NK-92 (cell line): ENCODE results near the gene SLC43A1.
"Not testable (repeated sequence)": the region's sequence is repeated elsewhere in the genome, so short reads cannot be mapped to it uniquely, and the experiment has no call there.

Experiments
- DNase-seq: peaks from one replicate; lab custom pipeline; 2025; ENCODE audit not compliant: unreplicated experiment; lab: John Stamatoyannopoulos, UW

Gene SLC43A1

GRCh38 chr11:57461841-57462489 is 53.5 kb downstream of the SLC43A1 start:
- no peak for DNase-seq

DNA sequence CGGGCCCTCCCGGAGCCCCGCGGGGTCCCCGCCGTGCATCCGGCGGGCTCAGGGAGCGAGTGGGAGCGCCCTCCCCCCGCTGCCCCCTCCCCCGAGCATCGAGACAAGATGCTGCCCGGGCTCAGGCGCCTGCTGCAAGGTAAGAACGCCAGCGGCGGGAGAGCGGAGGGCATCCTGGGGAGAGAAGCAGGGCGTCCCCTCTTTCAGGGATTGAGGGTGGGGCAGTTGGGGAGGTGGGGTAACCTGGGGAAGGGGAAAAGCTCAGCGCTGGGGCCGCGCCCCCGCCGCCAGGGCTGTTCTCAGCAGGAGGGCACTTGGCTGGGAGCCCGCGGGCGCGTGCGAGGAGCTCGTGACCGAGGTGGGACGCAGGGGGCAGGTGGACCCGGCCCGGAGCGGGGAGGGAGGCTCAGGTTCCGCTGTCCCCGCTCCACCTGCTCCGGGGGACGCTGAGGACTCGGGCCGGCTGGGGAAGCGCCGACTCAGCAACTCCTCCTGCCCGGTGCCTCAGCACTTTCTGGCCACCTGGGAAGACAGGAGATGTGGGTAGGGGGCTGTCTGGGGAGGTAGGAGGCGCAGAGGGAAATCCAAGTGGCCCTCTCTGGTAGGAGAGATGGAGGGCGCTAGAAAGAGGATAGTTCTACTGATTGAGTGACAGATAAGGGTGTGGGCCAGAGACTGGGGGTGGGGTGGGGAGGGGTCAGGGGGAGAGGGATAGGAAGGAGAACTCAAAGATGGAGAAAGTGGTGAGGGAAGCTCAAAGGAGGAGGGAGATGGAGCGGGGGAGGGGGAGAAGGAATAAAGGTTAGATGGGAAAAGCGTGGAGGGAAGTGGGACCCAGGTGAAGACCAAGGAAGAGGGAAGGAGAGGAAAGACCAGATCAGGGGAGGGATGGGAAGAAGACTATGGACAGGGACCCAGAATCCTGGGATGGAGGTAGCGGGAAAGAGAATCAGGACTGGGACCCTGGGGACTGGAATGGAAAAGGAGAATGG is 54.4 kb downstream of the SLC43A1 start:
- DNase-seq, result no peak

DNA sequence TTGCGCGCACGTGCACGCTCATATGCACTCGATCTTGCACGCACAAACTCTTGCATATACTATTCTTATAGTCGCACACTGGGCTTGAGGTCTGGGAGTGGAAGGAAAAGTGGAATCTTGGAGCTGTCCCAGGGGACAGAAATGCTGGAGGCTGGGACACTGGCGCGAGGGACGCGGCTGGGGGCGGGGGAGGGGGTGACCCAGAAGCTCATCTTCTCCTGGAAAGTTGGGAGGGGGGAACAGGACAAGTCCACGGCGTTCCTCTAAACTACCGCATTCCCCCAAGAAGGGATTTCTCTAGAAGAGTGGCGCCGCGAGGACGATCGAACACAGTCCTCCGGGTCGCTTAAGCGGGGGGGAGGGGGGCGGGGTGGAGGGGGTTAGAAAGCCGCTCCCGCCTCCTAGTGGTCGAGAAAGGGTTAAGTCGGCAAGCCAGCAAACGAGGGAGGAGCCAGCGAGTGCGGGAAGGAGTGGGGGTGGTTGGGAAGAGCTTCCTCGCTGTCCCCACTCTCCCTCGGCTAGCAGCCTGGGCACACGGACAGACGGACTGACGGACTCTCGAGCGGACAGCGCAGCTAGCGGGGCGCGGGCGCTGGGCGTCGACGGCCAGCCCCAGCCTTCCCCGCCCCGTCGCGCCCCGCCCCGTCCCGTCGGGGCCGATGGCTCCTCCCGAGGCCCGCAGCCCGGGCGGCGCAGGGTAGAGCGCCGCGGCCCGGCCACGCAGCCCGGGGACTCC is 55.3 kb downstream of the SLC43A1 start, which contains the start of gene RTN4RL2:
Gene RTN4RL2, plus strand, starts transcription at position 507 of the 736 bp plus-strand sequence. CDS start 338 bp downstream, outside the sequence.
- DNase-seq, result no peak

DNA sequence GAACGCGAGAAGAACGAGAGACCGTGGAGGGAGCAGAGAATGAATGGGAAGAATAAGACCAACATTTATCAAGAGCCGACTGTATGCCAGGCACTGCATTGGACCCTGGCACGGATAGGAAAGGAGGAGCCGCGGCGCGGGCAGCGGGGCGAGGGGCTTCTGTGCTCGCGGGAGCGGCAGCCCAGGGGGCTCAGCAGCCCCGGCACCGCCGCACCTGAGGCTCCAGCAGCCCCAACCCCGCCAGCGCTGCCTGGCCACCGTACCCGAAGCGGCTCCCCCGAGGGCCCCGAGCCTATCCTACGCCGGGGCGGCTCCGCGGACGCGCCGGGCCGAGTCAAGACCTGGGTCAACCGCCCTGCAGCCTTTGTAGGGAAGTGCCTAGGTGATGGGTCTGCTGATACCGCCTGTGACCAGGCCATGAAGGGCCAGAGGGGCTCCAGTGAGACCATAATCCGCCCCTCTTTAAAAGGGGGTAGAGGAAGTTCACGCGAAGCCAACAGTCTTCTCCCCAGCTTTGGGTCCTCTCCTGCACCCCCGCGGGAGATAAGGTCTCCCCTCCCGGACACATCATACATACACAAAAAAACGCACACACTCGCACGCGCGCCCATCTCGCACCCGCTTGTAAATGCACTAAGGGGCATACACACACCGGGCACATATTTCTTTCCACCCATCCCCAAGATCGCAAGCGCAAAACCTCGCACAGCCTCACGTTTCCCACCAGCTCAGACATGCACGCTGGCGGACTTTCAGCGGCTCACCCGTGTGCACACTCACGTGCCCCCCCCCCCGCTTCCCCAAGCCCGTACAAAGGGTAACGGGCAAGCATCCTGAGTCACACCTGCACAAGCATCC is 56.1 kb downstream of the SLC43A1 start:
- no peak for DNase-seq

DNA sequence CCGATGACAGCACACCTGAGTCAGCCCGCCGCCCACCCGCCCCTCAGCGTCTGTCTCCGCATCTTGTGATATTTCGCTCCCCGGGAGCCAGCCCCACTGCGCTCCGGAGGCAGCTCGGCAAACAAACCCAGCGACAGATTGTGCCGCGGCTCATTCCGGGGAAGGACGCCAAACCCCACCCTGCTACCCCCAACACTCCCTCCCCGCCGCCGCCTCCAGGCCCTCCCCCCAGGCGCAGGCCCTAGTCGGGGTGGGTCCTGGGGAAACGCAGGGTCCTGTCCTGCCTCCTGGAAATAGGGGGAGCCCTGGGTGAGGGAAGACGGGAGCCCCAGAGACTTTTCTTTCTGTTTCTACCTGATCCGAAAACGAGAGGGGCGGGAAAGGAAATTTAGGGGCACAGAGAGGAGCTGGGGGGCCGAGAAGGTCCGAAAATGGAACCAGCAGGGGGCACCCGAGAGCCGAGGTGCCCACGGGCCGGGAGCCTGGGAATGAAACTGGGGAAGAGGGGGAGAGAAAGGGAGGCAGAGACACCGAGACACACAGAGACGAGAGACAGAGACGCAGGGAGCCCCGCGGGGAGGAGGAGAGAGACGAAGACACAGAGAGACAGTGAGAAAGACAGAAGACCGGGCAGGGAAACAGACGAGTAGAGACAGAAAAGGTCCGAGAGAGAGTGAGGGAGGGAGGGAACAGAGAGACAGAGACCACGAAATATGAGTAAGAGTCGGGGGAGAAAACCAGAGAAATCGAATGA is 56.9 kb downstream of the SLC43A1 start:
- DNase-seq, result no peak

- no peak for DNase-seq
Observed at GRCh38 chr11:57458060-57458409, 57.5 kb downstream of the SLC43A1 start.

- DNase-seq, result no peak
Observed at GRCh38 chr11:57457643-57458023, 57.9 kb downstream of the SLC43A1 start.

GRCh38 chr11:57456960-57457642 is 58.4 kb downstream of the SLC43A1 start:
- DNase-seq, result no peak

DNA sequence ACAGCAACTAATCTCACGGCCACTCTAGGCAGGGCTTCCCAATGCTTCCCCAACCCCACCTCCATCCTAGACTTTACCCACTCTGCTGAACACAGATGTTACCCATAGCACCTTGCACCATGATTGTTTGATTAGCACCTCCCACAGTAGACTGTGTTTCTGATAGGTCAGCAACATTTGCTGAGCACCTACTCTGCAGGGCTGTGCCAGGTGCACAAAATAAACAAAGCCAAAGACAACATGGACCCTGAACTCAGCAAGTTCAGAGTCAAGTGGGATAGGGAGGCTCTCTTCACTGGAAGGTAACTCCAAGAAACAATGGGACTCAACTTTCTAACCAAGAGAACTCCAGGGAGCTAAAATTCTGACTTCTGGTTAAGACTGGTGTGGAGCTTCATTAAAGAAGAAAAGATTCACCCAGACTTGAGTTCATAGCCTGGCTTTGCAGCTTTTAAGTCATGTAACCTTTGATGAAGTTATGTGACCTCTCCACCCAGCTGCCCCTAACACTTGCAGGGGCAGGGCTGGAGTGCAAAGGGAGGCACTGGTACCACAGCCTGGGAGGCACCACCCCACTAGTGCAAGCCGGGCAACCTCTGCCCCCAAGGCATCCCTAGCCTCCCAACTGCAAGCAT is 61.8 kb downstream of the SLC43A1 start:
- DNase-seq, result no peak

- DNase-seq, result no peak
Observed at GRCh38 chr11:57446055-57446454, 69.4 kb downstream of the SLC43A1 start.

DNA sequence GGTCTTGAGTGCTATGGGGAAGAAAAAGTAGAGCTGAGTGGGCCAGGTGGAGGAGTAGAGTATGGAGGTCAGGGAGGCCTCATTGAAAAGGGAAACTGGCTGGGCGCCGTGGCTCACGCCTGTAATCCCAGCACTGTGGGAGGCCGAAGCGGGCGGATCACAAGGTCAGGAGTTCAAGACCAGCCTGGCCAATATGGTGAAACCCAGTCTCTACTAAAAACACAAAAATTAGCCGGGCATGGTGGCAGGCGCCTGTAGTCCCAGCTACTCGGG is 70.4 kb downstream of the SLC43A1 start:
- DNase-seq, result not testable (repeated sequence)

DNA sequence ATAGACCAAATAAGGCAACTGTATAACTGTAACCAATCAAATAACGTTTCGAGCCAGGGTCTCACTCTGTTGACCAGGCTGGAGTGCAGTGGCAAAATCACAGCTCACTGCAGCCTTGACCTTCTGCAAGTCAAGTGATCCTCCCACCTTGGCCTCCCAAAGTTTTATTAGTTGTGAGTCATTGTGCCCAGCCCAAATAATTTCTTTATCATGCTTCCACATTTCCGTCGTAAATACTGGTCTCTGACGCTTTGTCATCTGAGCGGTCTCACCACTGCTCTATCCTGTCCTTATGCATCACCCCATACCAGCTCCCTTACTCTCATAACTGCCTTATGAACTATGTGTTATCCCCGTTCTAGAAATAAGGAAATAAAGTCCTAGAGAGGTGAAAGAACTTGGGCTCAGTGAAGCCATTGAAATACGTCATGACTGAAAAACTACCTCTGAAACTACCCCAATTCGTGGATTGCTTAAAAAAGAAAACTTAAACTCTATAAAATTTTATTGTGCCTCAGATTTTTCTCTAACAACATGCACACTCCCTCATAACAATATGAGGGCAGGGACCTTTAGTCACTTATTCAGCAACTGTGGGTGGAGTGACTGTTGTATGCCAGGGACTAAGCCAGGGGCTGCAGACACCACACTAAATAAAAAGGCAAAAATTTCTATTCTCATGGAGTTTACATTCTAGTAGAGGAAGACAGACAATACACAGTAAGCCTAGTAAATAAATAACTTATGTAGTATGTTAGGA is 71.0 kb downstream of the SLC43A1 start:
- no peak for DNase-seq

DNA sequence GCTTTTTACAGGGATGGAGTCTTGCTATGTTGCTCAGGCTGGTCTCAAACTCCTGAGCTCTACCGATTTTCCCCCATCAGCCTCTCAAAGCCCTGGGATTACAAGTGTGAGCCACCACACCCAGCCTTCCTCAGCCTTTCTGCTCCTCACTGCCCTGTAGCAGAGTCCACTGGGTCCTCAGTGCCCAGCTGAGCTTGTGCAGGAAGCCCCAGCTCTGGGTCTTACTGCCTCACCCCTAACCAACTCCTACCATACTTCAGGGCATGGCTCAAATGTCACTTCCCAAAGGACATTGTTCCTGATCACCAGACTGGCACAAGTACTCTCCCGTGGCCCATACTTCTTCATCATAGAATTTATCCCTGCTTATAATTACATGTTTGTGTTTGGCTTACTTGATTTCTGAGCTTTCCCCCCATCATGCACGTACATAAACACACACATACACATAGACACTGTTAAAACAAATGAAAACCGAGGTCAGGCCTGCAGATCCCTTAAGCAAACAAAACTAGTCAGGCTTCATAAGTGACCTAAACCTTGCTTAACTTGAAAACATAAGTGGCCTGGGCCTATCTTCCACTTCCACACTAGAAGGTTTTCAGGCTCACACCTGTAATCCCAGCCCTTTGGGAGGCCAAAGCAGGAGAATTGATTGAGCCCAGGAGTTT is 74.6 kb downstream of the SLC43A1 start:
- DNase-seq, result no peak

- DNase-seq, result no peak
Observed at GRCh38 chr11:57439786-57440185, 75.7 kb downstream of the SLC43A1 start.

- no peak for DNase-seq
Observed at GRCh38 chr11:57438345-57439285, 76.9 kb downstream of the SLC43A1 start.

DNA sequence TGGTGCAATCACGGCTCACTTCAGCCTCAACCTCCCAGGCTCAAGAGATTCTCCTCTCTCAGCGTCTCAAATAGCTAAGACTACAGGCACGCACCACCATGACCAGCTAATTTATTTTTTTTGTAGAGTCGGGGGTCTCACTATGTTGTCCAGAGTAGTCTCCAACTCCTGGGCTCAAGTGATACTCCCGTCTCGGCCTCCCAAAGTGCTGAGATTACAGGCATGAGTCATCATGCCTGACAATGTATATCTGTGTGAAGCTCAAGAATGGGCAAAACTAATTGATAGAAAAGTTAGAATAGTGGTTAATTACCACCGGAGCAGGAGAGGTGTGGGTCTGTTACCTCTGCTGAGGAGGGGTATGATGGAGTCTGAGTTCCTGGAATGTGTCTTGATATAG is 79.5 kb downstream of the SLC43A1 start:
- no peak for DNase-seq
